ENCODE data around the gene SLC22A4. TPM values are rescaled to one million over a fixed set of nuclear protein-coding genes. Genes with fewer than 3 reads are reported as not detected.

Gene SLC22A4
- total and polyA plus RNA-seq, 4 donors: 0.25 to 42.2 (median 0.47) TPM

GRCh38 chr5:132298298-132299212 lies 4.4 kb downstream of the SLC22A4 start:
- WGBS: 79% methylated on average over 6 of the region's 6 CpGs
- H3K27ac ChIP-seq (ENCODE audit: low read depth in 1 of 2, low read length in 2 of 2): no peak overlapping the region
- no peaks in the 10 kb centered on the region for H3K36me3 ChIP-seq (ENCODE audit: control insufficient read depth in 4 of 4, insufficient read depth in 3 of 4, low read depth in 1 of 4, low read length in 3 of 4)
- DNase-seq (ENCODE audit: low spot score): peak; percentile 43
- H3K4me1 ChIP-seq (ENCODE audit: control insufficient read depth in 4 of 4, insufficient read depth in 4 of 4, low read length in 3 of 4): peaks cover 7 to 28% (median 13%) of the 10 kb centered on the region in 4 donors
- no peak overlapping the region for H3K4me3 ChIP-seq (ENCODE audit: low read depth in 1 of 3, low read length in 3 of 3)
- no peaks in the 10 kb centered on the region for H3K9me3 ChIP-seq (ENCODE audit: control insufficient read depth in 4 of 4, low read length in 3 of 4)
- TF ChIP-seq TAF1 (conservative IDR thresholded peaks at IDR 0.05) (no peak), RXRA (IDR thresholded peaks at IDR 0.05) (no peak), YY1 (IDR thresholded peaks at IDR 0.05) (no peak), SP1 (IDR thresholded peaks at IDR 0.05) (no peak), NR2F2 (IDR thresholded peaks at IDR 0.05) (no peak), HNF4G (IDR thresholded peaks at IDR 0.05) (no peak), MAX (IDR thresholded peaks at IDR 0.05) (no peak), HNF4A (conservative IDR thresholded peaks at IDR 0.05) (no peak), GABPA (IDR thresholded peaks at IDR 0.05 in 1 of 2, conservative IDR thresholded peaks at IDR 0.05 in 1 of 2) (no peak), RAD21 (IDR thresholded peaks at IDR 0.05) (no peak), ZBTB33 (IDR thresholded peaks at IDR 0.05) (no peak), JUND (IDR thresholded peaks at IDR 0.05) (no peak), EGR1 (IDR thresholded peaks at IDR 0.05; ENCODE audit: low read depth in 2 of 2) (no peak), FOXA1 (IDR thresholded peaks at IDR 0.05) (no peak), FOXA2 (IDR thresholded peaks at IDR 0.05) (no peak)
- TF ChIP-seq, protein P1, sequence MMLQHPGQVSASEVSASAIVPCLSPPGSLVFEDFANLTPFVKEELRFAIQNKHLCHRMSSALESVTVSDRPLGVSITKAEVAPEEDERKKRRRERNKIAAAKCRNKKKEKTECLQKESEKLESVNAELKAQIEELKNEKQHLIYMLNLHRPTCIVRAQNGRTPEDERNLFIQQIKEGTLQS (IDR thresholded peaks at IDR 0.05): no peak
- TF ChIP-seq, protein P2, sequence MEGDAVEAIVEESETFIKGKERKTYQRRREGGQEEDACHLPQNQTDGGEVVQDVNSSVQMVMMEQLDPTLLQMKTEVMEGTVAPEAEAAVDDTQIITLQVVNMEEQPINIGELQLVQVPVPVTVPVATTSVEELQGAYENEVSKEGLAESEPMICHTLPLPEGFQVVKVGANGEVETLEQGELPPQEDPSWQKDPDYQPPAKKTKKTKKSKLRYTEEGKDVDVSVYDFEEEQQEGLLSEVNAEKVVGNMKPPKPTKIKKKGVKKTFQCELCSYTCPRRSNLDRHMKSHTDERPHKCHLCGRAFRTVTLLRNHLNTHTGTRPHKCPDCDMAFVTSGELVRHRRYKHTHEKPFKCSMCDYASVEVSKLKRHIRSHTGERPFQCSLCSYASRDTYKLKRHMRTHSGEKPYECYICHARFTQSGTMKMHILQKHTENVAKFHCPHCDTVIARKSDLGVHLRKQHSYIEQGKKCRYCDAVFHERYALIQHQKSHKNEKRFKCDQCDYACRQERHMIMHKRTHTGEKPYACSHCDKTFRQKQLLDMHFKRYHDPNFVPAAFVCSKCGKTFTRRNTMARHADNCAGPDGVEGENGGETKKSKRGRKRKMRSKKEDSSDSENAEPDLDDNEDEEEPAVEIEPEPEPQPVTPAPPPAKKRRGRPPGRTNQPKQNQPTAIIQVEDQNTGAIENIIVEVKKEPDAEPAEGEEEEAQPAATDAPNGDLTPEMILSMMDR (IDR thresholded peaks at IDR 0.05; ENCODE audit: low read depth, low read length, missing input control): no peak
- TF ChIP-seq, protein P3, sequence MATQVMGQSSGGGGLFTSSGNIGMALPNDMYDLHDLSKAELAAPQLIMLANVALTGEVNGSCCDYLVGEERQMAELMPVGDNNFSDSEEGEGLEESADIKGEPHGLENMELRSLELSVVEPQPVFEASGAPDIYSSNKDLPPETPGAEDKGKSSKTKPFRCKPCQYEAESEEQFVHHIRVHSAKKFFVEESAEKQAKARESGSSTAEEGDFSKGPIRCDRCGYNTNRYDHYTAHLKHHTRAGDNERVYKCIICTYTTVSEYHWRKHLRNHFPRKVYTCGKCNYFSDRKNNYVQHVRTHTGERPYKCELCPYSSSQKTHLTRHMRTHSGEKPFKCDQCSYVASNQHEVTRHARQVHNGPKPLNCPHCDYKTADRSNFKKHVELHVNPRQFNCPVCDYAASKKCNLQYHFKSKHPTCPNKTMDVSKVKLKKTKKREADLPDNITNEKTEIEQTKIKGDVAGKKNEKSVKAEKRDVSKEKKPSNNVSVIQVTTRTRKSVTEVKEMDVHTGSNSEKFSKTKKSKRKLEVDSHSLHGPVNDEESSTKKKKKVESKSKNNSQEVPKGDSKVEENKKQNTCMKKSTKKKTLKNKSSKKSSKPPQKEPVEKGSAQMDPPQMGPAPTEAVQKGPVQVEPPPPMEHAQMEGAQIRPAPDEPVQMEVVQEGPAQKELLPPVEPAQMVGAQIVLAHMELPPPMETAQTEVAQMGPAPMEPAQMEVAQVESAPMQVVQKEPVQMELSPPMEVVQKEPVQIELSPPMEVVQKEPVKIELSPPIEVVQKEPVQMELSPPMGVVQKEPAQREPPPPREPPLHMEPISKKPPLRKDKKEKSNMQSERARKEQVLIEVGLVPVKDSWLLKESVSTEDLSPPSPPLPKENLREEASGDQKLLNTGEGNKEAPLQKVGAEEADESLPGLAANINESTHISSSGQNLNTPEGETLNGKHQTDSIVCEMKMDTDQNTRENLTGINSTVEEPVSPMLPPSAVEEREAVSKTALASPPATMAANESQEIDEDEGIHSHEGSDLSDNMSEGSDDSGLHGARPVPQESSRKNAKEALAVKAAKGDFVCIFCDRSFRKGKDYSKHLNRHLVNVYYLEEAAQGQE (IDR thresholded peaks at IDR 0.05): no peak
- H3K27me3 ChIP-seq (ENCODE audit: control insufficient read depth in 4 of 4, insufficient read depth in 4 of 4, low read length in 3 of 4): no peaks in the 10 kb centered on the region
- H3K9ac ChIP-seq (ENCODE audit: low read depth in 1 of 2, low read length in 2 of 2): no peak overlapping the region
